ENCODE data around the gene SPRTN.
A peak's percentile ranks its signal among the peaks of the same experiment; 100 is the strongest.

The SPRTN gene

DNA sequence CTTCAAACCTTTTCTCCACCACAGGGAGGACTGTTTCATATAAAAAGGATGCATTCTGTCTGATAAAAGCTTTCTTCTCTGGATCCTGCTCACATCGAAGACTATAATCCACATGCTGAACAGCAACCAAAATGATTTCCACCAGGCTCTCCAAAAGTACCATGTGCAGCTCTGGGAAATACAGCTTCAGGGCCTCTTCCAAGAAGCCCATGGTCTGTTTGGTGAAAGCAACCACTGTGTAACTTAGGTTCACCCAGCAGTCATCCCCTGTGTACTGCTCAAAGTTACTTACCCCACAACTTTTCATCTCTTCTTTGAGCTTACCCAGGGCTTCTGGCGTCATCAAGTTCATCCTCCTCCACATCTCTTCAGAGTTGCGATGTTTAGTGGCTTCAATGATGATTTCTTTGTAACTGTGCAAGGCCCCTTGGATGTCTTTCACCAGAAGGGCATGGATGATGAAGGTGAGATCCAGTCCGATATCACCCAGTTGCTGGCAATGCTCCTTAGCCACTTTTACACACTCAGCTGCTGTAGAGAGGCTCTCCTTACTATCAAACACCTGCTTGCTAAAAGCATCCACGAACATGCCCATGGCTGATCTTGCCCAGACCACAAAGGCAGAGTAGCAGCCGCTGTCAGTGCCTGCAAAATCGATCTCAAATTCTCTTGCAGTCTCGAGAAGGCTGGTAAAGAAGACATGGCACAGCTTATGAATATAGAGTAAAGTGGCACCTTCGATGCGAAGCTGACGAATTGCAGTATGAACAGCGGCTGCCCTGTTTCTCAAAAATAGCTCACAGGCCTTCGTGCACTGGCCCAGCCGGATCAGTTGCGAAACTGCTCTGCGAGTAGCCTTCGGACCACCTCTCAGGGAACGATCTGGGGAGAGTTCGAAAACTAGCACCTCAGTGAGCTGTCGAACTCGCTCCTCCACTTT, 2.2 kb upstream of the SPRTN start:
- H4K20me1 ChIP-seq (ENCODE audit: insufficient read depth): no peaks in the 10 kb centered on the region
- peaks cover 48% of the 10 kb centered on the region for H3K4me1 ChIP-seq (ENCODE audit: low read depth, poor library complexity, severe bottlenecking)
- H3K9ac ChIP-seq: no peak overlapping the region; the same call in 1 of the 2 replicates
- H3K4me2 ChIP-seq: peak overlapping the region; percentile 95
- TF ChIP-seq, protein P1, sequence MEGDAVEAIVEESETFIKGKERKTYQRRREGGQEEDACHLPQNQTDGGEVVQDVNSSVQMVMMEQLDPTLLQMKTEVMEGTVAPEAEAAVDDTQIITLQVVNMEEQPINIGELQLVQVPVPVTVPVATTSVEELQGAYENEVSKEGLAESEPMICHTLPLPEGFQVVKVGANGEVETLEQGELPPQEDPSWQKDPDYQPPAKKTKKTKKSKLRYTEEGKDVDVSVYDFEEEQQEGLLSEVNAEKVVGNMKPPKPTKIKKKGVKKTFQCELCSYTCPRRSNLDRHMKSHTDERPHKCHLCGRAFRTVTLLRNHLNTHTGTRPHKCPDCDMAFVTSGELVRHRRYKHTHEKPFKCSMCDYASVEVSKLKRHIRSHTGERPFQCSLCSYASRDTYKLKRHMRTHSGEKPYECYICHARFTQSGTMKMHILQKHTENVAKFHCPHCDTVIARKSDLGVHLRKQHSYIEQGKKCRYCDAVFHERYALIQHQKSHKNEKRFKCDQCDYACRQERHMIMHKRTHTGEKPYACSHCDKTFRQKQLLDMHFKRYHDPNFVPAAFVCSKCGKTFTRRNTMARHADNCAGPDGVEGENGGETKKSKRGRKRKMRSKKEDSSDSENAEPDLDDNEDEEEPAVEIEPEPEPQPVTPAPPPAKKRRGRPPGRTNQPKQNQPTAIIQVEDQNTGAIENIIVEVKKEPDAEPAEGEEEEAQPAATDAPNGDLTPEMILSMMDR (conservative IDR thresholded peaks at IDR 0.05; ENCODE audit: low read depth, low read length): no peak
- no peaks in the 10 kb centered on the region; the same call in 1 of the 2 replicates for H3K36me3 ChIP-seq (ENCODE audit: insufficient read depth)
- no peaks in the 10 kb centered on the region for H3K27me3 ChIP-seq (ENCODE audit: insufficient read depth, low read depth)
- H3K27ac ChIP-seq: no peak overlapping the region
- no peak overlapping the region for H2AFZ ChIP-seq (ENCODE audit: low read depth)
- H3K79me2 ChIP-seq (ENCODE audit: insufficient read depth, low read depth): peaks cover 78% of the 10 kb centered on the region
- H3K4me3 ChIP-seq (IDR thresholded peaks at IDR 0.05; ENCODE audit: insufficient read depth, low read depth, low read length): no peak overlapping the region

DNA sequence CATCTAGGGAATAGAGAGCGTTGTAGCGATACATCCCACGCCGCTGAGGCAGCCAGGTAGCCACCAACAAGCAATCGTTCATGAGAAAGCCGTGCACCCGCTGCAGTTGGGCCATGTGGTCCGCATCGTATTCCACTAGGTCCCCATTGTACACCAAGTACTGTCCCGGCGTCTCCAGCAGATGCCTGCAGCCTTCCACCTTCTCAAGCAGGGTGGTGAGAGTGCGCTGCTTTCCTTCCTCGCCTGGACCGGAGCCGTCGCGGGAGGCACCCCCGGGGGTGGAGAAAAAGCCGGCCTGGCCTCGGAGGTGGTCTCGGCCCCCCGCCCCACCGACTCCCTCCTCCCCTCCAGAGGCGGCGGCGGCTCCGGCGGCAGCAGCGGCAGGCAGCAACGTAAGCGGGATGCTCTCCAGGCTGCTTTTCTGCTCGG, 1.0 kb upstream of the SPRTN start:
- Histone ChIP-seq H3K36me3 (ENCODE audit: insufficient read depth) (no peaks in the 10 kb centered on the region; the same call in 1 of the 2 replicates), H3K27me3 (ENCODE audit: insufficient read depth, low read depth) (no peaks in the 10 kb centered on the region), H2AFZ (ENCODE audit: low read depth) (peak overlapping the region; percentile 93), H3K9ac (peak overlapping the region; percentile 83; the same call in 1 of the 2 replicates), H3K4me1 (ENCODE audit: low read depth, poor library complexity, severe bottlenecking) (peaks cover 48% of the 10 kb centered on the region), H3K4me3 (IDR thresholded peaks at IDR 0.05; ENCODE audit: insufficient read depth, low read depth, low read length) (peak overlapping the region; percentile 57), H3K79me2 (ENCODE audit: insufficient read depth, low read depth) (peaks cover 78% of the 10 kb centered on the region), H4K20me1 (ENCODE audit: insufficient read depth) (no peaks in the 10 kb centered on the region), H3K4me2 (peak overlapping the region; percentile 95), H3K27ac (peak overlapping the region; percentile 82; the same call in 1 of the 2 replicates)
- TF ChIP-seq, protein P1 (conservative IDR thresholded peaks at IDR 0.05; ENCODE audit: low read depth, low read length): no peak

DNA sequence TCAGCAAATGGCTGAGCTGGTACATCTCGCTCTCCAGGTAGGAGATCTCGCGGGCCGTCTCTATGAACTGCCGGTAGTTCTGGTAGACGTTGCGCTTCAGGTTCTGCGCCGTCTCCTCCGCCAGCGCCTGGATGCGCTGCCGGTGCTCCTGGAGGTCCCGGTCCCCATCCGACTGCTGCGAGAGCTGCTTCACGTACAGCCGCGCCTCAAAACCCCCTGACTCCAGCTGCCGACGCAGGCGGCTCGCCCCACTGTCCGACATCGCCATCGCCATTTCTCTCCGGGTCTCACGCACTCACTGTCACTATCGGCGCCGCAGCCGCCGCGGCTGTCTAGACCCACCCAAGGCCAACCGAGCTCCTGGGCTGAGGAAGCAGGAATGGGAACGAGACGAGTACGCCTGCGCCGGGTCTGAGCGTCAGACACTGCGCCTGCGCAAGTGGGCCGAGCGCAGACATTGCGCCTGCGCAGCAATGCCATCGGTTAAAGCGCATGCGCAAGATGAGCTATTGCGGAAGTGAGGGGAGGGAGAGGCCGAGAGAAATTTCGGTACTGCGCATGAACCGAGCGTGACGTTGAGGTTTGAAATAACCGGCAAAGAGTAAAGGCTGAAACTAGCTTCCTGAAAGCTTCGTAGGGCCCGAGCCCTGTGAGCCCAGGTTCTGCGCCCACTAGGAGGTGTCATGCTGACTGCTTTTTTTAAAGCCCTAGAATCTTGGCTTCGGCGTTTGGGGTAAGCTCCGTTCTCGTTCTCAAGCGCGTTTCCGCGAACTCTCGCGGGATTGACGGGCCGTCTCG, 422 bp upstream of the SPRTN start, which contains the start of gene EXOC8:
Gene EXOC8 (minus strand): TSS at position 381 of the 798 bp plus-strand sequence. CDS start 107 bp downstream, at position 274.
- Histone ChIP-seq H3K27ac (peak within 1 kb of the TSS; percentile 82), H3K36me3 (ENCODE audit: insufficient read depth) (no peaks in the 10 kb centered on the region; the same call in 1 of the 2 replicates), H2AFZ (ENCODE audit: low read depth) (peak within 1 kb of the TSS; percentile 93), H3K79me2 (ENCODE audit: insufficient read depth, low read depth) (peaks cover 74% of the 10 kb centered on the region), H3K4me1 (ENCODE audit: low read depth, poor library complexity, severe bottlenecking) (peaks cover 48% of the 10 kb centered on the region), H3K4me3 (IDR thresholded peaks at IDR 0.05; ENCODE audit: insufficient read depth, low read depth, low read length) (peak within 1 kb of the TSS; percentile 96), H4K20me1 (ENCODE audit: insufficient read depth) (no peaks in the 10 kb centered on the region), H3K4me2 (peak within 1 kb of the TSS; percentile 95), H3K9ac (peak within 1 kb of the TSS; percentile 83), H3K27me3 (ENCODE audit: insufficient read depth, low read depth) (no peaks in the 10 kb centered on the region)
- TF ChIP-seq, protein P1 (conservative IDR thresholded peaks at IDR 0.05; ENCODE audit: low read depth, low read length): peak; percentile 34; the same call in 1 of the 2 replicates

DNA sequence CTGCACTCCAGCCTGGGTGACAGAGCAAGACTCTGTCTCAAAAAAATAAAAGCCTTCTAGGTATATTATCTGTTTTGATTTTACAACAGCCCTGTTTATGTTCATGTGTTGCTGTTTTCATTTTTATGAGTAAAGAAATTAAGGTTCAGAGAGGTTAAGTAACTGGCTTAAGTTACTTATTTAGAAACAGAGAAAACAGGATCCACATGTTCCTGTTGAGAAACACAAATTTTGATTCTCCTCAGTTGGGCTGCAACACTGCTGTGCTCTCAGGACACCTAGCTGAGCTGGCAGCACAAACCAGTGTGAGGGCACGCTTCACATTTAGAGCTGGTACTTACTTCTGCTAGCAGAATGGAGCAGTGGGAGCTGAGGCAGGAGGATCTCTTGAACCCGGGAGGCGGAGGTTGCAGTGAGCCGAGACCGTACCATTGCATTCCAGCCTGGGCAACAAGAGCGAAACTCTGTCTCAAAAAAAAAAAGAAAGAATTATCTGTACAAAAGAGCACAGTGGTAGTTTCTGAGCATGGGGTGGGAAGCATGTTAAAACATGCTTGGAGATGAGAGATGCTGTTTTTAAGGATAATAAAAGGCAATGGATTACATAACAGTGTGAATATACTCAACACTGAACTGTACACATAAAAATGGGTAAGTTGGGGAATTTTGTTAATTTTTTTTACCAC, 2.4 kb downstream of the SPRTN start:
- H3K79me2 ChIP-seq (ENCODE audit: insufficient read depth, low read depth): peaks cover 47% of the 10 kb centered on the region
- no peaks in the 10 kb centered on the region for H4K20me1 ChIP-seq (ENCODE audit: insufficient read depth)
- no peak overlapping the region for H3K9ac ChIP-seq
- H3K27me3 ChIP-seq (ENCODE audit: insufficient read depth, low read depth): no peaks in the 10 kb centered on the region
- H3K4me2 ChIP-seq: no peak overlapping the region; the same call in 1 of the 2 replicates
- H3K4me1 ChIP-seq (ENCODE audit: low read depth, poor library complexity, severe bottlenecking): peaks cover 24% of the 10 kb centered on the region
- H3K27ac ChIP-seq: no peak overlapping the region
- no peak overlapping the region for H2AFZ ChIP-seq (ENCODE audit: low read depth)
- H3K36me3 ChIP-seq (ENCODE audit: insufficient read depth): no peaks in the 10 kb centered on the region; the same call in 1 of the 2 replicates
- TF ChIP-seq, protein P1 (conservative IDR thresholded peaks at IDR 0.05; ENCODE audit: low read depth, low read length): no peak
- no peak overlapping the region for H3K4me3 ChIP-seq (IDR thresholded peaks at IDR 0.05; ENCODE audit: insufficient read depth, low read depth, low read length)
